Type B pancreatic cell (in vitro differentiated cells): ENCODE results near the gene ABCD3. TPM values are rescaled to one million over a fixed set of nuclear protein-coding genes. Genes with fewer than 3 reads are reported as not detected.
A peak's percentile ranks its signal among the peaks of the same experiment; 100 is the strongest.
"Not testable (repeated sequence)": the region's sequence is repeated elsewhere in the genome, so short reads cannot be mapped to it uniquely, and the experiment has no call there.

Experiments used
- DNase-seq: peaks from one replicate; pipeline ENCODE4 v3.0.0; 2021; ENCODE audit warnings: mixed read lengths; ENCODE audit not compliant: unreplicated experiment; ENCODE audit errors: extremely low spot score
- H3K27ac Mint-ChIP-seq: 2 replicates; pipeline ENCODE4 v1.8.0; 2021; ENCODE audit warnings: mild to moderate bottlenecking, mixed read lengths
- H3K27me3 Mint-ChIP-seq: 2 replicates; pipeline ENCODE4 v1.8.0; 2021; ENCODE audit warnings: mixed read lengths
- H3K36me3 Mint-ChIP-seq: 2 replicates; pipeline ENCODE4 v1.8.0; 2021; ENCODE audit warnings: mixed read lengths
- H3K4me1 Mint-ChIP-seq: one replicate; pipeline ENCODE4 v1.8.0; 2021; ENCODE audit warnings: mixed read lengths; ENCODE audit not compliant: unreplicated experiment
- H3K4me3 Mint-ChIP-seq: 2 replicates; pipeline ENCODE4 v1.8.0; 2021; ENCODE audit warnings: mild to moderate bottlenecking, mixed read lengths
- H3K9me3 Mint-ChIP-seq: 2 replicates; pipeline ENCODE4 v1.8.0; 2021; ENCODE audit warnings: mixed read lengths
- CTCF ChIP-seq: fragments of 200-600 bp; sonication (generic); conservative IDR thresholded peaks from 2 replicates; pipeline ENCODE4 v1.5.0; 2021; ENCODE audit warnings: antibody characterized with exemption, mild to moderate bottlenecking
- total RNA-seq: library from RNA; stranded (reverse); gene quantifications from 2 replicates; pipeline ENCODE4 v1.2.1, GENCODE V29; 2021; ENCODE audit warnings: low replicate concordance

The ABCD3 gene
- total RNA-seq, 1 donor from 2014 or later = 55.1 TPM

GRCh38 chr1:94428441-94428840 lies 10.3 kb downstream of the ABCD3 start:
- peaks cover 21% of the 10 kb centered on the region for H3K36me3 Mint-ChIP-seq

GRCh38 chr1:94428927-94429528 lies 10.8 kb downstream of the ABCD3 start:
- H3K27ac Mint-ChIP-seq = peak overlapping the region; percentile 9
- peak overlapping the region; percentile 51 for H3K4me3 Mint-ChIP-seq

More at GRCh38 chr1:94428441-94428840, 10.3 kb downstream of the ABCD3 start:
- Mint-ChIP-seq H3K27ac (peak overlapping the region; percentile 9), H3K4me3 (peak overlapping the region; percentile 51), H3K27me3 (no peaks in the 10 kb centered on the region), H3K9me3 (peaks cover 13% of the 10 kb centered on the region), H3K4me1 (peaks cover 28% of the 10 kb centered on the region)
- no peak for DNase-seq
- TF ChIP-seq CTCF = no peak

GRCh38 chr1:94430066-94430465 lies 11.9 kb downstream of the ABCD3 start:
- not testable (repeated sequence) for DNase-seq, H3K27me3 Mint-ChIP-seq, H3K4me3 Mint-ChIP-seq
- peak overlapping the region; percentile 11 for H3K27ac Mint-ChIP-seq
- peaks cover 29% of the 10 kb centered on the region for H3K36me3 Mint-ChIP-seq
- H3K4me1 Mint-ChIP-seq = peaks cover 23% of the 10 kb centered on the region
- peaks cover 13% of the 10 kb centered on the region for H3K9me3 Mint-ChIP-seq

More at GRCh38 chr1:94428927-94429528, 10.8 kb downstream of the ABCD3 start:
- H3K27me3 Mint-ChIP-seq, DNase-seq: not testable (repeated sequence)
- Mint-ChIP-seq H3K4me1 (peaks cover 23% of the 10 kb centered on the region), H3K36me3 (peaks cover 21% of the 10 kb centered on the region), H3K9me3 (peaks cover 13% of the 10 kb centered on the region)

GRCh38 chr1:94433866-94434265 lies 15.7 kb downstream of the ABCD3 start:
- TF ChIP-seq CTCF = no peak
- H3K4me3 Mint-ChIP-seq = no peak overlapping the region
- H3K36me3 Mint-ChIP-seq = peaks cover 49% of the 10 kb centered on the region
- no peak for DNase-seq
- H3K27me3 Mint-ChIP-seq = no peaks in the 10 kb centered on the region
- H3K9me3 Mint-ChIP-seq = peaks cover 20% of the 10 kb centered on the region
- no peak overlapping the region for H3K27ac Mint-ChIP-seq
- H3K4me1 Mint-ChIP-seq = peaks cover 2% of the 10 kb centered on the region

- Mint-ChIP-seq H3K4me1 (no peaks in the 10 kb centered on the region), H3K4me3 (no peak overlapping the region), H3K36me3 (peaks cover 46% of the 10 kb centered on the region), H3K9me3 (peaks cover 16% of the 10 kb centered on the region), H3K27me3 (no peaks in the 10 kb centered on the region), H3K27ac (no peak overlapping the region)
- DNase-seq = no peak
- no peak for TF ChIP-seq CTCF
These were observed 16.3 kb downstream of the ABCD3 start for GRCh38 chr1:94434365-94435045.

GRCh38 chr1:94438692-94439276 lies 20.6 kb downstream of the ABCD3 start:
- DNase-seq = no peak
- Mint-ChIP-seq H3K36me3 (peaks cover 55% of the 10 kb centered on the region), H3K4me3 (no peak overlapping the region), H3K27me3 (no peaks in the 10 kb centered on the region), H3K4me1 (no peaks in the 10 kb centered on the region), H3K9me3 (peaks cover 29% of the 10 kb centered on the region), H3K27ac (no peak overlapping the region)
- no peak for TF ChIP-seq CTCF
